Keratinocyte (primary cell): ENCODE results near the gene MXRA8. TPM values are rescaled to one million over a fixed set of nuclear protein-coding genes. Genes with fewer than 3 reads are reported as not detected.

Experiments
- DNase-seq: peaks from one replicate; pipeline ENCODE4 v3.0.0-alpha.2; 2011; ENCODE audit warnings: low read depth, missing footprints, low spot score
- FAIRE-seq: peaks from 2 replicates; lab custom pipeline; 2011; peaks lifted over from hg19 to GRCh38; lab: Jason Lieb, UNC
- H2AFZ ChIP-seq: 2 replicates; pipeline ENCODE4 v1.6.0; 2012; ENCODE audit warnings: low read length, control low read depth, inconsistent platforms; ENCODE audit not compliant: control insufficient read depth
- H3K27ac ChIP-seq: 2 replicates; pipeline ENCODE4 v1.5.1; 2011; ENCODE audit warnings: low read length; ENCODE audit not compliant: control insufficient read depth, insufficient read depth
- H3K27me3 ChIP-seq: 3 replicates; pipeline ENCODE4 v1.6.0; 2011; ENCODE audit warnings: low read length; ENCODE audit not compliant: control insufficient read depth, insufficient read depth; ENCODE audit errors: extremely low read depth
- H3K36me3 ChIP-seq, 2 experiments: 2 replicates in 1 of 2; 3 replicates in 1 of 2; pipeline ENCODE4 v1.5.1; 2011; ENCODE audit warnings: low read length in 2 of 2, mild to moderate bottlenecking in 1 of 2; ENCODE audit not compliant: control insufficient read depth in 2 of 2, insufficient read depth in 2 of 2; ENCODE audit errors: extremely low read depth in 1 of 2
- H3K4me1 ChIP-seq: 3 replicates; pipeline ENCODE4 v1.5.1; 2011; ENCODE audit warnings: low read length; ENCODE audit not compliant: control insufficient read depth, insufficient read depth; ENCODE audit errors: extremely low read depth
- H3K4me2 ChIP-seq: 3 replicates; pipeline ENCODE4 v1.6.0; 2011; ENCODE audit warnings: low read depth, low read length; ENCODE audit not compliant: control insufficient read depth, insufficient read depth; ENCODE audit errors: extremely low read depth
- H3K4me3 ChIP-seq, 3 experiments: fragments of 200-600 bp in 1 of 3; sonication (generic) in 1 of 3; 2 replicates in 2 of 3; 3 replicates in 1 of 3; pipeline ENCODE4 v1.5.1; 2011 to 2016; ENCODE audit warnings: low read length in 3 of 3, mild to moderate bottlenecking in 3 of 3, control low read depth in 2 of 3, inconsistent platforms in 1 of 3, low read depth in 1 of 3, mixed read lengths in 1 of 3, mixed run types in 1 of 3, moderate library complexity in 1 of 3; ENCODE audit not compliant: control insufficient read depth in 2 of 3, insufficient read depth in 2 of 3; ENCODE audit errors: extremely low read depth in 1 of 3
- H3K79me2 ChIP-seq: 2 replicates; pipeline ENCODE4 v1.6.0; 2012; ENCODE audit warnings: low read length; ENCODE audit not compliant: control insufficient read depth, insufficient read depth
- H3K9ac ChIP-seq: 3 replicates; pipeline ENCODE4 v1.6.0; 2011; ENCODE audit warnings: low read length; ENCODE audit not compliant: control insufficient read depth, insufficient read depth; ENCODE audit errors: extremely low read depth
- H3K9me1 ChIP-seq: 3 replicates; pipeline ENCODE4 v1.6.0; 2011; ENCODE audit warnings: low read length; ENCODE audit not compliant: control insufficient read depth, insufficient read depth; ENCODE audit errors: extremely low read depth
- H3K9me3 ChIP-seq: 2 replicates; pipeline ENCODE4 v1.5.1; 2012; ENCODE audit warnings: low read depth, low read length; ENCODE audit not compliant: control insufficient read depth
- H4K20me1 ChIP-seq: 3 replicates; pipeline ENCODE4 v1.6.0; 2011; ENCODE audit warnings: low read length; ENCODE audit not compliant: control insufficient read depth, insufficient read depth; ENCODE audit errors: extremely low read depth
- CTCF ChIP-seq, 3 experiments: IDR thresholded peaks in 1 of 3; conservative IDR thresholded peaks in 1 of 3; optimal IDR thresholded peaks in 1 of 3; 2 replicates in 2 of 3; 3 replicates in 1 of 3; pipeline versions ENCODE3 to v1.5.1; 2011; ENCODE audit warnings: low read length in 3 of 3, mild to moderate bottlenecking in 3 of 3, moderate library complexity in 2 of 3, control low read depth in 1 of 3, inconsistent platforms in 1 of 3; ENCODE audit not compliant: insufficient read depth in 2 of 3; ENCODE audit errors: extremely low read depth in 1 of 3
- EZH2 ChIP-seq: IDR thresholded peaks from one replicate; pipeline ENCODE4 v1.6.1; 2012; ENCODE audit warnings: inconsistent platforms, mild to moderate bottlenecking, low read length, moderate library complexity
- dilution Hi-C: fragments of 300-500 bp; cut with MboI; formaldehyde crosslinking; loops from one replicate; pipeline ENCODE4 v1.7.0; 2020; ENCODE audit warnings: low sequenced_read_pairs; ENCODE audit not compliant: extremely low pct_ligation_motif_present
- polyA plus RNA-seq, 5 experiments: library from polyadenylated mRNA; depleted of rRNA in 3 of 5; stranded (reverse) in 3 of 5; stranded (forward) in 1 of 5; unstranded in 1 of 5; fragments of >200 nt; gene quantifications; 1 replicate in 1 of 5; 2 replicates in 3 of 5; 3 replicates in 1 of 5; pipeline versions ENCODE4 v1.2.1 to v1.2.3, GENCODE V29; 2011 to 2012; ENCODE audit warnings: missing spikeins in 2 of 5, low read depth in 1 of 5, low replicate concordance in 1 of 5

Gene MXRA8
- polyA plus RNA-seq, 1 donor (not counting 4 experiments of a cell fraction or from before 2014, with no cell fraction given), result not detected

DNA sequence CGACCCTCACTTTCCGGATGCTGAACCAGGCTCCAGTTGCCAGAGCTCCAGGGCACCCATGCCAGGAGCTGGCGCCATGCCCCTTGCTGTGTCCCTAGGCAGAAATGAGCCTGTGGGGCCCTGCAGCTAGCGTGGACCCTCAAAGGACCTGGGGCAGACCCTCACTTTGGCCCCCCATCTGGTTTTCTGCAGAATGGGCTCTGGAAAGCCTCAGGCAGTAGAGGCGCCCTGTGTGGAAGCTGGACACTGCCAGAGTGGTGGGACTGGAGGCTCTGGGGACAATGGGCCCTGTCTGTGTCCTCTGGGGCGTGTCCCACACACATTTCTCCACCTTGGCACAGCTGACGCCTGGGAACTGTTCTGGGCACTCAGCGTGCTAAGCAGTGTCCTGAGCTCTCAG lies 22.9 kb upstream of the MXRA8 start:
- H3K9ac ChIP-seq, result no peak overlapping the region
- no peak overlapping the region for H3K27ac ChIP-seq
- no peaks in the 10 kb centered on the region for H3K9me3 ChIP-seq
- peaks cover 7 to 24% of the 10 kb centered on the region in 2 experiments for H3K36me3 ChIP-seq
- H3K4me3 ChIP-seq, result no peak overlapping the region
- H3K9me1 ChIP-seq, result no peaks in the 10 kb centered on the region
- DNase-seq (no peak), FAIRE-seq (no peak)
- H2AFZ ChIP-seq, result no peak overlapping the region
- H3K27me3 ChIP-seq, result no peaks in the 10 kb centered on the region
- H4K20me1 ChIP-seq, result no peaks in the 10 kb centered on the region
- H3K79me2 ChIP-seq, result peaks cover 8% of the 10 kb centered on the region
- no peaks in the 10 kb centered on the region for H3K4me1 ChIP-seq
- TF ChIP-seq CTCF (optimal IDR thresholded peaks at IDR 0.05 in 1 of 3, IDR thresholded peaks at IDR 0.05 in 1 of 3, conservative IDR thresholded peaks at IDR 0.05 in 1 of 3; ENCODE audit: extremely low read depth in 1 of 3, insufficient read depth in 2 of 3, low read length in 3 of 3), result no peak
- TF ChIP-seq EZH2, result no peak
- dilution Hi-C loops, result no loop called here
- H3K4me2 ChIP-seq, result no peak overlapping the region

GRCh38 chr1:1380860-1381259 lies 22.5 kb upstream of the MXRA8 start:
- TF ChIP-seq EZH2 (no peak), CTCF (optimal IDR thresholded peaks at IDR 0.05 in 1 of 3, IDR thresholded peaks at IDR 0.05 in 1 of 3, conservative IDR thresholded peaks at IDR 0.05 in 1 of 3; ENCODE audit: extremely low read depth in 1 of 3, insufficient read depth in 2 of 3, low read length in 3 of 3) (no peak)
- peaks cover 2% of the 10 kb centered on the region for H3K4me1 ChIP-seq
- no peaks in the 10 kb centered on the region for H3K27me3 ChIP-seq
- no peak overlapping the region for H3K4me3 ChIP-seq
- peaks cover 8% of the 10 kb centered on the region for H3K79me2 ChIP-seq
- peaks cover 3 to 20% of the 10 kb centered on the region in 2 experiments for H3K36me3 ChIP-seq
- no peaks in the 10 kb centered on the region for H3K9me3 ChIP-seq
- no peak overlapping the region for H2AFZ ChIP-seq
- H4K20me1 ChIP-seq, result no peaks in the 10 kb centered on the region
- no peak overlapping the region for H3K9ac ChIP-seq
- no peak overlapping the region for H3K4me2 ChIP-seq
- DNase-seq, result no peak
- dilution Hi-C loops, result no loop called here
- no peak overlapping the region for H3K27ac ChIP-seq
- no peak for FAIRE-seq
- H3K9me1 ChIP-seq, result no peaks in the 10 kb centered on the region
